A549 (cell line): ENCODE data around the gene JAKMIP2.

Experiments
- CTCF ChIP-seq: fragments of >200 bp; sonication (Bioruptor Twin); formaldehyde crosslinking; IDR thresholded peaks from 3 replicates; pipeline ENCODE4 v1.5.1; 2016
- MYC ChIP-seq: IDR thresholded peaks from 2 replicates; pipeline ENCODE4 v1.6.1; 2012; ENCODE audit warnings: mild to moderate bottlenecking, inconsistent platforms, low read length, improper control_type of control experiment, borderline replicate concordance
- RFX5 ChIP-seq: fragments of 450-650 bp; IDR thresholded peaks from 2 replicates; pipeline ENCODE4 v1.7.1; 2014; ENCODE audit warnings: antibody characterized with exemption, mild to moderate bottlenecking, moderate library complexity
- SREBF2 ChIP-seq: fragments of 450-650 bp; IDR thresholded peaks from 2 replicates; pipeline ENCODE4 v1.6.1; 2014; ENCODE audit warnings: mild to moderate bottlenecking, moderate library complexity

GRCh38 chr5:147737921-147738320 is 44.6 kb downstream of the JAKMIP2 start:
- no peak for TF ChIP-seq SREBF2
- no peak for TF ChIP-seq CTCF
- TF ChIP-seq MYC, result no peak
- TF ChIP-seq RFX5, result no peak
